Endometrium (tissue), 2 donors: ENCODE results near the gene SHISA4.

ENCODE experiments used
- FAIRE-seq: peaks from 2 replicates; lab custom pipeline; 2012; peaks lifted over from hg19 to GRCh38; lab: Jason Lieb, UNC
- donor health status: control.
- donor health status: control.

Gene SHISA4

GRCh38 chr1:201882665-201883132, 6.0 kb upstream of the SHISA4 start:
- FAIRE-seq, result no peak

GRCh38 chr1:201883266-201883665, 5.4 kb upstream of the SHISA4 start:
- FAIRE-seq, result no peak

- no peak for FAIRE-seq
Observed at GRCh38 chr1:201883786-201884185, 4.9 kb upstream of the SHISA4 start.

GRCh38 chr1:201884425-201884824, 4.3 kb upstream of the SHISA4 start:
- FAIRE-seq, result no peak

GRCh38 chr1:201885531-201886075, 3.1 kb upstream of the SHISA4 start:
- FAIRE-seq, result no peak

DNA sequence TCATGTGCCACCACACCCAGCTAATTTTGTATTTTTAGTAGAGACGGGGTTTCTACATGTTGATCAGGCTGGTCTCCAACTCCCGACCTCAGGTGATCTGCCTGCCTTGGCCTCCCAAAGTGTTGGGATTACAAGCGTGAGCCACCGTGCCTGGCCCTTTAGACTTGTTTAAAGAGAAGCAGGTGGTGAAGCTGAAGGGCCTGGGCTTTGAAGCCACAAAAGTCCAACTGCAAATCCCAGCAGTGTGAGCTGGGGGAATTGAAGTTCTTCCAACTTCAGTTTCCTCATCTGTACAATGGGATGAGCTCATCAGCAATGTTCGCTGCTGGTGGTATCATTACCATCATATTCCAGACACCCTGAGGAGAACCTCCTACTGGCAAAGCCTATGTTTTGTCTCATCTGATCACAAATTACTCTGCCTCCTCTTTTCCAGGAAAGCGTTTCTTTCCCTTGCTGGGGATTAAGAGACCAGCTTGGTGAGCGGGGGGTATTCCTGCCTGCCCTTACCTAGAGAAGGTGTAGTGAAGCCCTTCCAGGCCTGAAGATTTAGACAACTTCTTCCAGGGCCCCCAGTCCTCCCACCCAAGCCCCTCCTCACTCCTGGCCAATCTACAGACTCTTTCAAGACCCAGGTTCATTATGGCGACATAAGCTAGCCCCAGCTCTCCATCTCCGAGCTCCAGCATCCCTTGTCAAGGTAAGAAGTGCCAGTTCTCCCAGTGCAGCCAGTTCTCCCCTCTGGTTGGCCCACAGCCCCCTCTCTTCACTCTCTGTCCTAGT, 2.4 kb upstream of the SHISA4 start:
- FAIRE-seq, result no peak

DNA sequence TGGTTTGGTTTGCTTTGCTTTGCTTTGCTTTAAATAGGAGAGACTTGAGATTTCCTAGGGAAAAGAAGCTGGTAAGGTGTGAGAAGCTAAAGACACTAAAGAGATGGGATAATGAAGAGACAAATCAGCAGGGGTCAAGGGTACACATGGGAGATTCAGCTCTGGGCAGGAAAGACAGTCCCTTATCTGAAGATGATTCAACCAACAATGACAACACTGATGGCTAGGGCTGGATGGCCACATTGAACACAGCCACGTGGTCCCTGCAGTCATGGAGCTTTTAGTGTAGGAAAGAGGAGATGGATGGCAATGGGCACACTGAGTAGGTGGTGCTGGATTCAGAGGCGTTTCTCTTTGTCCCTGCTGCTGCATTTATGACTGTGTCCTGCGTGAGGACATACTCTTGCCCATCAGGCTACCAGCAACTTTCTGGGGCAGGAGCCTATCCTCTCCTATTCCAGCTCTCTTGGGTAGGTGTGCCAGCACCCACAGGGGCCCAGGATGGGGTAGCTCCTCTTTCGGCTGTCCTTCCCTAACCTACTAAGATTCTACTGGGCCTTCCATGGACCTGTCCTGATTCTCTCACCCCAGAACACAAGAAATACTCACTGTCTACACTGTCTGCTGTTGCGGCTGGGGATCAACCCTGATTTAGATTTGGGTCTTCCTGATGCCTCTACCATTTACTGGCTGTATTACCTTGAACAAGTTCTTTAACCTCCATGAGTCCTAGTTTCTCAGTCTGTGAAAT, 1.4 kb upstream of the SHISA4 start:
- FAIRE-seq, result no peak

DNA sequence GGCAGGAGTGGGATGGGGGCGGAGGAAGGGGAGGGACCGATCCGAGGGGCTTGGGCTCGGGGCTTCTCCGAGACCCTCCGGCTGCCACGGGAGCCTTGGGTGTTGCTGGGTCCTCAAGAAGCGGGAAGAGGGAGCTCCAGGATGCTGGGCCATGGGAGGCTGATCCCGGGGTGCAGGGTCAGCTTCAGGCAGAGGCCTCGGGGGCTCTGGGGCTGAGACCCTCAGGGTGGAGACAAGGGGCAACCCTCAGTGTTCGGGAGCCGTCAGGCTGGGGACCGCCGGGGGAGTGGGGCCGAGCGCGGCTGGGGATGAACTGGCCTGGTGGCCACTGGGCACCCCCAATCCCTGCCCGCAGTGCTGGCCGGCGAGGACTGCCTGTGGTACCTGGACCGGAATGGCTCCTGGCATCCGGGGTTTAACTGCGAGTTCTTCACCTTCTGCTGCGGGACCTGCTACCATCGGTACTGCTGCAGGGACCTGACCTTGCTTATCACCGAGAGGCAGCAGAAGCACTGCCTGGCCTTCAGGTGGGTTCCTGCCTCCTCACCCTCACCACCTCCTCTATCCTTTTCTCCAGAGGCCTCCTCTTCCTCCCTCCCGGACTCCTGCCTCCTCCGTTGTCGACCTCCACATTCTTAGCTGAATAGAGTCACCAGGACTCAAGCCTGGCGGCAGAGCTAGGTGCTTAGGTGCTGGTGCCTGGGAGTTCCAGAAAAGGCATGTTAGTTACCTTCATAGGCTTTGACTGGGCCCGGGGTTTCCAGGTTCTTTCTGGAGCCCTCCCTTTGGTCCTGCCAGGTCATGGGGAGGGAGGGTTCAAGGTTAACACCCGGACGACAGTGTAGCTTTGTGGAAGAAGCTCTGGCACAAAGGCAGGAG, 631 bp downstream of the SHISA4 start:
- no peak for FAIRE-seq

DNA sequence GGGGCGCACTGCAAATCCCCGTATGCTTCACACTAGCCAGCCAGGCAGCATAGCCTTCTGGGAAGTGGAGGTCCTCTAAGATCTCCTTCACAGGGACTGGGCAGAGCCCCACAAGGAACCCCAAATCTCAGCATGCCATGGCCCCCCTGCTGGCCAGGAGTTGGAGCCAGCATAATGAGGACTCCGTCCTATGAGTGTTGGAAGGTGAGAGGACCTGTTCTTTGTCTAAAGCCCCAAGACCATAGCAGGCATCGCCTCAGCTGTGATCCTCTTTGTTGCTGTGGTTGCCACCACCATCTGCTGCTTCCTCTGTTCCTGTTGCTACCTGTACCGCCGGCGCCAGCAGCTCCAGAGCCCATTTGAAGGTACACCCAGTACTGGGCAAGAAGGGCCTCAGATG, 1.5 kb downstream of the SHISA4 start:
- no peak for FAIRE-seq

GRCh38 chr1:201890806-201891450, 2.2 kb downstream of the SHISA4 start:
- FAIRE-seq, result no peak

- no peak for FAIRE-seq
Observed at GRCh38 chr1:201891451-201892045, 2.9 kb downstream of the SHISA4 start.

- no peak for FAIRE-seq
Observed at GRCh38 chr1:201892211-201892610, 3.5 kb downstream of the SHISA4 start.

DNA sequence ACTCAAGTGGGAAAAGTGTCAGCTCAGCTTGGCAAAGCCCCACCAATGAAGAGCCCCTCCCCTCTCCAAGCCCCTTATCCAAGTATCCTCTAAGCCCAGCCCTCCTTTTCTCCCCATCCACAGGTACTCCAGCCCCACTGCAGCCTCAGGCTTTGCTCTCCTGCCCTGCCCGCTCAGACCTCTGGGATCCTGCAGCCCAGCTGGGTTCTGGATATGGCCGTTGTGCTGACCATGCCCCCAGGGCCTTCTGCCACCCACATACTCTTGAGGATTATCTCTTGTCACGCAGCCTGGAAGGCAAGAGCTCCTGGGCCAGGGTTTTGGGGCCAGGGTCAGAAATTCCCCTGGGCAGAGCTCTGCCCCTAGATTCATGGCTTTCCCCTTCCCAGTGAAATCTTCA, 4.7 kb downstream of the SHISA4 start:
- FAIRE-seq, result no peak

DNA sequence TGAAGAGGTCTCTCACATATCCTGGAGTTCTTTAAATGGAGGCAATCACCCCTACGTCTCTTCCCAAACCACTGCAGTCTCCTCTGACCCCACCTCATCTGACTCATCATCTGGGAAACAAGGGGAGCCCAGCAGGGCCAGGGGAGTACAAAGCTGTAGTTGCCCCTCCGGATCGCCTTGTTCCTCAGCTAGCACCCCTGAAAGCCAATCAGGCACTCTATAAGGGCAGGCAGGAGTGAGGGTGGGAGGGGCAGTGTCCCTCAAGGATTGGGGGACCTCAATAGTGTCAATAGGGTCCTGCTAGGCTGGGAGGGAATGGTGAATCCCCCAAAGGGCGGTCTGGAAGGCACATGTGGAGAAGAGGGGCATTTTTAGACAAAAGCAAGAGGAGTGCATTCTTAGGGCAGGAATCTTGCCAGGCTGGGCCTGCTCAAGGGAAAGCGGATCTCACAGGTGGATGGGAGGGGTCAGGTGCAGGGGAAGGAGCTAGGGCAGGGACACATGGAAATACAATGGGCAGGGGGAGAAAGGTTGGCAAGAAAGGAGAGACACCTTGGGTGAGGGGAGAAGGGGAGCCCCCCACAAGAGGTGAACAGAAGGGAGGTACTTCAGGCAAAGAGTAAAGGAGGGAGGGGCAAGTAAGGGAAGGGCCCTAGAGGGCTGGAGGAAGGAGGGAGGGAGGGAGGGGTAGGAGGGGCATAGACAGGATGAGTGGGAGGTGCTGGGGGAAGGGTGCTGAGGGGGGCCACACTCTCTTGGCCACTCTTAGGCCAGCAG, 5.8 kb downstream of the SHISA4 start:
- FAIRE-seq, result no peak

DNA sequence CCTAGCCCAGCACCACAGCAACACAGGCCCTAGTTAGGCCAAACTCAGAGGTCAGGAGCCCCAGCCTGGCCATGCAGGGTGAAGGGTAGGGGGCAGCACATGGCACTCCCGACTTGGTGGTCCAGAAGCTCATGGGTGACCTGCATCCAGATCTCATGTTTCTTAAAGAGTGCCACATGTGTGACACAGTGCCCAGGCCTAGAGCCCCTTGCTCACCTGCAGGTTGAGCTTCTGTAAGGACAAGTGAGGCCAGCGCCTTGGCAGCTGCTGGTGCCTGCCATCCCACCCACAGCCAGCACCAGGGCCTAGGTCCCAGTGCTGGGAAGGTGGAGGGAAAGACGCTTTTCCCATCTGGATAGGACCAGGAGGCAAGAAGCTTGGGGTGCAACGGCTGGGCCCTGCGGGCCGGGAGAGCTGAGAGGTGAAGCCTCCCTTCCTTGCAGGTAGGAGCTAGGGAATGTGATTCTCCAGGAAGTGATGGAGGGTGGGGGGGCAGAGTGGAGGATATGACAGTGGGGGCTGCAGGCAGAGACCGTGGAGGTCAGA, 6.5 kb downstream of the SHISA4 start:
- no peak for FAIRE-seq

DNA sequence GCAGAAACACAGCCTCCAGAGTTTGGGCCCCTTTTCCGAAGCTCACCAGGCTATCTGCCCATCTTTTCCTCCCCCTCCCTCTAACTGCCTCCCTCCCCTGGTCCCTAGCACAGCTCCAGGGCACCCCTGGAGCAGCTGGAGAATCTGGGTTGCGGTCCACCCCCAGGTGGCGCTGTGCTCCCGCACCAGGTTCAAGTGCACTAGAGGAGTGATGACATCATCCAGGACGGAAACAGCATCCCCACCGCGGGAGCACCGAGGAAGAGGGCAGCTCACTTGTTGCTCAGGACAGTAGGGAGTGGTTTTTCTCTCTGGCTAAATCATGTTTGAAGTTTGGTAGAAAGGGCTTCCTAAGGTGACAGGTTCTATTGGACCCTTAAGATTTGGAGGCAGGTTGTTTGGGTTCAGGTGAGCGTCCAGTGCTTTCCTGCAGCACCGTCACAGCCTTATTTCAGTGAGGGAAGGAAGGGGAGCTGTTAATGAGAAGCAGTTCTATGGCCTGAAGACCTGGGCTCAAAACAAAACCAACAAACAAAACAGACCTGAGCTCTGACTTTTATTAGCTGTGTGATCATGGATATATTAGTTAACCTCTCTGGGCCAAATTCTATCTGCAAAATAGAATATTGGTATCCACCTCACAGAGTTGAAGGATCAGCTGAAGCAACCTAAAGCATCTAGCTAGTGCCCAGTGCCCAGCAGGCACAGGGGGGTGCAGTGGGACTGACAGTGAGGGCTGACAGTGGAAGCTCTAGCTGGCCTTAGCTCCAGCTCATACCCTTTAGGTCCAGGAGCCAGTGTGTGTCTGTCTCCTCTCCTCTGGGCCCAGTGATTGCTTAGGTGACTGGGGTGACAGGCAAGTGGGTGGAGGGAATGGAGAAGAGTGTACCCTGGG, 7.5 kb downstream of the SHISA4 start:
- FAIRE-seq, result no peak

DNA sequence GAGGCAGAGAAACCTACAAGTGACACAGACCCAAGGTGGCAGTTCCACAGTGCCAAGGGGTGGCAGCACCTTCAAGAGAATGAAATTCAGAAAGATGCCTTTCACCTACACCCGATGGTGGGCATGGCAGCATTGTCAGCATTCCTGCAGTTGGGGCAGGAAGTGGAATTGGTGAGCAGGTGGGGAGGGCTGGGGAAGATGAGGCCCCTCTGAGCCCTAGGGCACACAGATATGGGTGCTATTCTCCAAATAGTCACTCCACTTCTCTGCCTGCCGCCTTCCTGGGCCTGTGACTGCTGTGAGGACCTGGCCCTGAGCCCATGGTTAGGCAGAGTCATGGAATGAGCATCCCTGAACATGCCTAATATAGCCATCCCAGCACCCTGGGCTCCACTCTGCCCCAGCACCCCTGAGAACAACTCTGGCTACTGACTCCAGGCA, 8.3 kb downstream of the SHISA4 start:
- FAIRE-seq, result no peak

DNA sequence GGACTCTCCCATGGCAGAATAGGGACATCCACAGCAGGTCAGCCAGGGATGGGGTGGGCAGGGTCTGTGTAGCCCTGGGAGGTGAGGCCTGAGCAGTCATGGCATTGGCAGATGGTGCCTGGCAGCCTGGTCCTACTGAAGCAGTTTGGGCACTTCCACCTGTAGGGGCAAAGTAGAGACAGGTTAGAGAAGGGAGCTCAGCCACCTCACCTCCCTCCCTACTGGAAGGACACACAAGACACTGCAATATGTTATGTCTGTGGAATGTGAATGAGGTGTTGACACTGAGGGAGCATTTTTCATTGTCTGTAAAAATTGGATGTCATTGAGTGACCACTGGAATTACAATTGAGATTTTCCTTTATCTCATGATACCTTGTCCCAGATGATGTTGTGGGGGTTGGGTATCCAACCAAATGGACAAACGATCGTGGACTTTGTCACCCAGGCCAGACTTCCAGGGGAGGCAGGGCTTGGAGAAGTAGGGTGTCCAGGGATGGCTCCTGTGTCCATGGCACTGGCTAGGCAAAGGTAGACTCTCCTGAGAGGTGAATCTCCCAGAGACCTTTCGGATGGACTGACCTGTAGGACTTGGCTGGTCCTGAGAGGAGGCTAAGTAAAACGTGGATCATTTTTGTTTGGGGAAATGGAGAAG, 9.7 kb downstream of the SHISA4 start:
- no peak for FAIRE-seq

- no peak for FAIRE-seq
Observed at GRCh38 chr1:201898992-201899391, 10.3 kb downstream of the SHISA4 start.
